Testis (tissue), 2 donors: ENCODE measurements around the gene PLCL1.

Experiments used
- POLR2A ChIP-seq: fragments of 450-650 bp; IDR thresholded peaks from one replicate; pipeline ENCODE4 v1.6.1; 2017; ENCODE audit warnings: antibody characterized with exemption, mild to moderate bottlenecking, moderate library complexity
- TF ChIP-seq, protein P1 (sequence below), 3 experiments: fragments of 450-650 bp in 2 of 3; fragments of 200-600 bp in 1 of 3; sonication (generic) in 1 of 3; IDR thresholded peaks; one replicate each; pipeline ENCODE4 v1.5.1; 2016 to 2019; ENCODE audit warnings: antibody characterized with exemption in 3 of 3, mild to moderate bottlenecking in 2 of 3, moderate library complexity in 1 of 3

DNA sequence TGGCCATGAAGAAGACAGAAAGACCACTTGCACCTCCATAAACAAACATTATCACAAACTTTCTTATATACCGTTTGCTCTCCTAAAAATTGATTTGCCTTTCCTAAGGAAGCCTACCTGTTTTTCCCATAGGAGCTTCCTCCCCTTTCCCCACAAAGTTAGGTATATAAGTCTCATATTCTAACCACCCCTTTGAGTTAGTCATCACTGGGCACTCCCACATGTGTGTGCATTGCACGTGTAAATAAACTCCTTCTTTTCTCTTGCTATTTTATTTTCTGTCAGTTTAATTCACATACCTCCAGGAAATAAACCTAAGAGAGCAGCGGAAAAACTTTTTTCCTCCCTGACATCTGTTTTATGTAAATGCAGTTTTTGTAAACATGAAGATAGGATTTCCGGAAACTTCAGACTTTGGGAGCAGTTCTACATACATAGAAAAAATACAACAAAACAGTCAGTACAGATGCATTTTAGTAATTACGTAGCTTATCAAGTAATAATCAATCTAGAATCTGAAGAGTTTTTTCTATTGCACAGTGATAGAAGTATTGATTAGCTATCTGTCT lies 46.6 kb downstream of the PLCL1 start:
- TF ChIP-seq, protein P1, sequence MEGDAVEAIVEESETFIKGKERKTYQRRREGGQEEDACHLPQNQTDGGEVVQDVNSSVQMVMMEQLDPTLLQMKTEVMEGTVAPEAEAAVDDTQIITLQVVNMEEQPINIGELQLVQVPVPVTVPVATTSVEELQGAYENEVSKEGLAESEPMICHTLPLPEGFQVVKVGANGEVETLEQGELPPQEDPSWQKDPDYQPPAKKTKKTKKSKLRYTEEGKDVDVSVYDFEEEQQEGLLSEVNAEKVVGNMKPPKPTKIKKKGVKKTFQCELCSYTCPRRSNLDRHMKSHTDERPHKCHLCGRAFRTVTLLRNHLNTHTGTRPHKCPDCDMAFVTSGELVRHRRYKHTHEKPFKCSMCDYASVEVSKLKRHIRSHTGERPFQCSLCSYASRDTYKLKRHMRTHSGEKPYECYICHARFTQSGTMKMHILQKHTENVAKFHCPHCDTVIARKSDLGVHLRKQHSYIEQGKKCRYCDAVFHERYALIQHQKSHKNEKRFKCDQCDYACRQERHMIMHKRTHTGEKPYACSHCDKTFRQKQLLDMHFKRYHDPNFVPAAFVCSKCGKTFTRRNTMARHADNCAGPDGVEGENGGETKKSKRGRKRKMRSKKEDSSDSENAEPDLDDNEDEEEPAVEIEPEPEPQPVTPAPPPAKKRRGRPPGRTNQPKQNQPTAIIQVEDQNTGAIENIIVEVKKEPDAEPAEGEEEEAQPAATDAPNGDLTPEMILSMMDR (IDR thresholded peaks at IDR 0.05), result no peak
- TF ChIP-seq POLR2A, result no peak
